Thyroid gland (tissue), 4 donors: ENCODE measurements around the gene INPP4A.

ENCODE experiments used
- POLR2A ChIP-seq, 2 donors: fragments of 450-650 bp; IDR thresholded peaks; one replicate each; pipeline ENCODE4 v1.6.1; 2017; ENCODE audit warnings: antibody characterized with exemption in 2 of 2, mild to moderate bottlenecking in 2 of 2, moderate library complexity in 1 of 2
- TF ChIP-seq, protein P1 (sequence below), 6 experiments: fragments of 200-600 bp in 3 of 6; fragments of 450-650 bp in 3 of 6; sonication (generic) in 3 of 6; IDR thresholded peaks; one replicate each; pipeline ENCODE4 v1.5.1; 2016 to 2019; ENCODE audit warnings: antibody characterized with exemption in 6 of 6, mild to moderate bottlenecking in 2 of 6, inconsistent platforms in 1 of 6, moderate library complexity in 1 of 6

- TF ChIP-seq, protein P1, sequence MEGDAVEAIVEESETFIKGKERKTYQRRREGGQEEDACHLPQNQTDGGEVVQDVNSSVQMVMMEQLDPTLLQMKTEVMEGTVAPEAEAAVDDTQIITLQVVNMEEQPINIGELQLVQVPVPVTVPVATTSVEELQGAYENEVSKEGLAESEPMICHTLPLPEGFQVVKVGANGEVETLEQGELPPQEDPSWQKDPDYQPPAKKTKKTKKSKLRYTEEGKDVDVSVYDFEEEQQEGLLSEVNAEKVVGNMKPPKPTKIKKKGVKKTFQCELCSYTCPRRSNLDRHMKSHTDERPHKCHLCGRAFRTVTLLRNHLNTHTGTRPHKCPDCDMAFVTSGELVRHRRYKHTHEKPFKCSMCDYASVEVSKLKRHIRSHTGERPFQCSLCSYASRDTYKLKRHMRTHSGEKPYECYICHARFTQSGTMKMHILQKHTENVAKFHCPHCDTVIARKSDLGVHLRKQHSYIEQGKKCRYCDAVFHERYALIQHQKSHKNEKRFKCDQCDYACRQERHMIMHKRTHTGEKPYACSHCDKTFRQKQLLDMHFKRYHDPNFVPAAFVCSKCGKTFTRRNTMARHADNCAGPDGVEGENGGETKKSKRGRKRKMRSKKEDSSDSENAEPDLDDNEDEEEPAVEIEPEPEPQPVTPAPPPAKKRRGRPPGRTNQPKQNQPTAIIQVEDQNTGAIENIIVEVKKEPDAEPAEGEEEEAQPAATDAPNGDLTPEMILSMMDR (IDR thresholded peaks at IDR 0.05): no peak
- no peak for TF ChIP-seq POLR2A (IDR thresholded peaks at IDR 0.05)
Observed at GRCh38 chr2:98543842-98544241, 99.2 kb downstream of the INPP4A start.
